Loucy (cell line): Measurements from ENCODE around the gene DUS2.

Experiments used
- H2AFZ ChIP-seq: fragments of 200-600 bp; sonication (generic); 2 replicates; pipeline ENCODE4 v1.6.0; 2016; ENCODE audit warnings: antibody characterized with exemption, mild to moderate bottlenecking, low read length, moderate library complexity
- H3F3A ChIP-seq: fragments of 200-600 bp; 2 replicates; pipeline ENCODE4 v1.6.0; 2016; ENCODE audit warnings: antibody characterized with exemption, low read depth, mild to moderate bottlenecking
- H3K27me3 ChIP-seq: fragments of 200-600 bp; sonication (generic); 2 replicates; pipeline ENCODE4 v1.6.1; 2014; ENCODE audit warnings: low read length, mild to moderate bottlenecking; ENCODE audit not compliant: insufficient read depth, poor library complexity, severe bottlenecking
- H3K36me3 ChIP-seq: fragments of 200-600 bp; sonication (generic); 2 replicates; pipeline ENCODE4 v1.6.1; 2016; ENCODE audit warnings: low read length; ENCODE audit not compliant: insufficient read depth
- H3K4me1 ChIP-seq: fragments of 200-600 bp; sonication (generic); 2 replicates; pipeline ENCODE4 v1.5.1; 2014; ENCODE audit warnings: low read length, mild to moderate bottlenecking; ENCODE audit not compliant: insufficient read depth, poor library complexity, severe bottlenecking
- H3K4me2 ChIP-seq: fragments of 200-600 bp; sonication (generic); 2 replicates; pipeline ENCODE4 v1.6.0; 2014; ENCODE audit warnings: antibody characterized with exemption, low read length, low read depth, mild to moderate bottlenecking; ENCODE audit not compliant: poor library complexity, severe bottlenecking
- H3K4me3 ChIP-seq: fragments of 200-600 bp; sonication (generic); 2 replicates; pipeline ENCODE4 v1.5.1; 2014; ENCODE audit warnings: low read length, mild to moderate bottlenecking, mixed read lengths; ENCODE audit not compliant: poor library complexity, severe bottlenecking
- H3K79me2 ChIP-seq: fragments of 200-600 bp; sonication (generic); 2 replicates; pipeline ENCODE4 v1.6.1; 2014; ENCODE audit warnings: low read length; ENCODE audit not compliant: insufficient read depth
- H3K9ac ChIP-seq: fragments of 200-600 bp; sonication (generic); 2 replicates; pipeline ENCODE4 v1.6.0; 2014; ENCODE audit warnings: mild to moderate bottlenecking, low read depth, low read length, moderate library complexity; ENCODE audit not compliant: poor library complexity, severe bottlenecking
- H3K9me2 ChIP-seq: fragments of 200-600 bp; sonication (generic); replicated peaks from 2 replicates; pipeline ENCODE4 v1.6.1; 2016; ENCODE audit warnings: low read depth, low read length, mixed read lengths
- H3K9me3 ChIP-seq: fragments of 200-600 bp; sonication (generic); 2 replicates; pipeline ENCODE4 v1.6.1; 2014; ENCODE audit warnings: mild to moderate bottlenecking, antibody characterized with exemption, low read length, low read depth; ENCODE audit not compliant: insufficient read depth
- H4K20me1 ChIP-seq: fragments of 200-600 bp; sonication (generic); 2 replicates; pipeline ENCODE4 v1.6.0; 2014; ENCODE audit warnings: antibody characterized with exemption, low read length, mild to moderate bottlenecking; ENCODE audit not compliant: insufficient read depth, poor library complexity, severe bottlenecking
- CTCF ChIP-seq: fragments of 200-600 bp; sonication (generic); conservative IDR thresholded peaks from 2 replicates; pipeline ENCODE4 v1.5.1; 2014; ENCODE audit warnings: mild to moderate bottlenecking, antibody characterized with exemption, low read length
- EZH2phosphoT487 ChIP-seq: fragments of 200-600 bp; IDR thresholded peaks from 2 replicates; pipeline ENCODE4 v1.6.1; 2018; ENCODE audit warnings: antibody characterized with exemption, mild to moderate bottlenecking, moderate library complexity, borderline replicate concordance

Gene DUS2

GRCh38 chr16:67988675-67989074, 34.4 kb upstream of the DUS2 start:
- Histone ChIP-seq H3K9me2 (no peaks in the 10 kb centered on the region), H3K9me3 (no peaks in the 10 kb centered on the region), H3K4me1 (peaks cover 19% of the 10 kb centered on the region), H3K4me2 (no peak overlapping the region), H3K27me3 (no peaks in the 10 kb centered on the region), H3F3A (no peaks in the 10 kb centered on the region), H3K79me2 (no peaks in the 10 kb centered on the region), H3K4me3 (no peak overlapping the region), H3K36me3 (no peaks in the 10 kb centered on the region), H3K9ac (no peak overlapping the region), H4K20me1 (no peaks in the 10 kb centered on the region), H2AFZ (no peak overlapping the region)
- no peak for TF ChIP-seq EZH2phosphoT487
- TF ChIP-seq CTCF, result no peak

- no peaks in the 10 kb centered on the region for H3K36me3 ChIP-seq
- TF ChIP-seq EZH2phosphoT487 (no peak), CTCF (no peak)
- H3K9me3 ChIP-seq, result no peaks in the 10 kb centered on the region
Measured at GRCh38 chr16:67989322-67990017, 33.6 kb upstream of the DUS2 start.

GRCh38 chr16:67990018-67990386, 33.1 kb upstream of the DUS2 start:
- Histone ChIP-seq H3K4me2 (no peak overlapping the region), H2AFZ (no peak overlapping the region), H4K20me1 (no peaks in the 10 kb centered on the region), H3K27me3 (no peaks in the 10 kb centered on the region), H3K9me3 (no peaks in the 10 kb centered on the region), H3K79me2 (no peaks in the 10 kb centered on the region), H3K4me3 (no peak overlapping the region), H3F3A (no peaks in the 10 kb centered on the region), H3K9me2 (no peaks in the 10 kb centered on the region), H3K36me3 (no peaks in the 10 kb centered on the region), H3K4me1 (peaks cover 10% of the 10 kb centered on the region), H3K9ac (no peak overlapping the region)
- TF ChIP-seq CTCF, result no peak
- no peak for TF ChIP-seq EZH2phosphoT487

More at GRCh38 chr16:67989322-67990017, 33.6 kb upstream of the DUS2 start:
- H3F3A ChIP-seq, result no peaks in the 10 kb centered on the region
- no peak overlapping the region for H3K4me2 ChIP-seq
- H3K9me2 ChIP-seq, result no peaks in the 10 kb centered on the region
- H3K9ac ChIP-seq, result no peak overlapping the region
- no peak overlapping the region for H2AFZ ChIP-seq
- no peak overlapping the region for H3K4me3 ChIP-seq
- H3K4me1 ChIP-seq, result peaks cover 15% of the 10 kb centered on the region
- no peaks in the 10 kb centered on the region for H3K27me3 ChIP-seq
- H4K20me1 ChIP-seq, result no peaks in the 10 kb centered on the region
- H3K79me2 ChIP-seq, result no peaks in the 10 kb centered on the region
